ENCODE measurements around the gene ERC2.

DNA sequence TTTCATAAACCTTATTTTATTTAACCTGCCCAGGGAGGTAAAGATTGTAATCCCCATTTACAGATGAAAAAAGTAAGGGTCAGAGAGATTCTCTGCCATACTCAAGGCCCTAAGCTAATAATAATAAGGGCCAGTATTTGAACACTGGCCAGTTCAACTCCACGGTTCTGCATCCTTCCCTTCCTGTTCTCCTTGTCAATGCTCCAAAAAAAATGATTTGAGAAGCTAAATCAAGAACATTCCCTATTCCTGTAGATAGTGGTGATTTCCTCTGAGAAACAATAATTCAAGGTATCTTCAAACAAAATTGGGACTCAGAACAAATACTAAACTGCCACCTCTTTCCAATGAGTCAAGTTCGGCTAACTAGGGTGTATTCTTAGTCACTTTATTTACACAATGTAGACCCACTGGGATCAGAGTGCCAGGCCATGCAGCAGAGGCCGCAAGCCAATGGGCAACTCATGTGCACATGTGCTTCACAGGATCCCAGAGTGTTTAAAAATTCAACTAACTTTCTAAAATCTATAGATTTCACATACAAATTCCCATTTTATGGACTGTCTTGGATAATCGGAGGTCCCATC lies 521.6 kb downstream of the ERC2 start:
- TF ChIP-seq CTCF (IDR thresholded peaks at IDR 0.05; ENCODE audit: low read length) (no peak), EZH2 (IDR thresholded peaks at IDR 0.05; ENCODE audit: borderline replicate concordance, low read length) (no peak)
